Renal pelvis (tissue), 4 donors: Measurements from ENCODE around the gene LRRK1. TPM values are rescaled to one million over a fixed set of nuclear protein-coding genes. Genes with fewer than 3 reads are reported as not detected.

Experiments
- DNase-seq: peaks from one replicate; pipeline ENCODE4 v3.0.0-alpha.2; 2013
- polyA plus RNA-seq, 3 donors: library from polyadenylated mRNA; unstranded; fragments of 120-200 nt; gene quantifications; one replicate each; pipeline ENCODE4 v1.2.1, GENCODE V29; 2013; ENCODE audit not compliant: insufficient read length in 3 of 3

Gene LRRK1
- polyA plus RNA-seq, 3 donors, result 2.7 to 3.9 (median 3.8) TPM

GRCh38 chr15:100932676-100933348 is 13.7 kb downstream of the LRRK1 start:
- DNase-seq, result no peak

- no peak for DNase-seq
Observed at GRCh38 chr15:100934166-100934565, 15.0 kb downstream of the LRRK1 start.

DNA sequence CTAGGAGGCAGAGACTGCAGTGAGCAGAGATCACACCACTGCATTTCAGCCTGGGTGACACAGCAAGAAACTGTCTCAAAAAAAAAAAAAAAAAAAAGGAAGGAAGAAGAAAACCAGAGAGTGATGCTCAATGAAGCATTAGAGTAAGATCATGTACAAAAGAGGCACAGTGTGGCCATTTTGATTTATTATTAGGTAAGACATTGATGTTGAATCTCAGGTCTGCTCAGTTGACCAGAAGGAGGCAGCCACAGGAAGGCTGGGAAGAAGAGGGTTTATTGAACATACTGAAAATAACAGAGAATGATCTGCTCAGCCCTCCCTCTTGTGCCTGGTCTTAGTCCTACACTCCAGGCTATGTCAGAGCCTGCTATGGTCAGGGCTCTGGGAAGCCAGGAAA is 15.6 kb downstream of the LRRK1 start:
- no peak for DNase-seq

DNA sequence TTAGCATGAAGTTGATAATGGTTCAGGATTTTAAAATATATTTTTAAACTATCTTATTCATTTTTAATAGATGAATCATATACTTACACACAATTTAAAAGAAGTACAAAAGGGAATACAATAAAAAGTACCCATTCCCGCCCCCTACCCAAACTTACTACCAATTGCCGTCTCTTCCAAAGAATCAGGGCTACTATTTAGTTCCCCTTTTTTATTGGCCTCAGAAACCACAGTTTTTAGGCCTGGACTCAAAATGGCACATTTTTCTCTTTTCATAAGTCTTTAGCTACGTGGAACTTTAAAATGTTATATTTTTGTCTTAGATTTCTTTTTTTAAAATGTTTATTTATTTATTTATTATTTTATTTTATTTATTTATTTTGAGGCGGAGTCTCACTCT is 18.0 kb downstream of the LRRK1 start:
- no peak for DNase-seq

DNA sequence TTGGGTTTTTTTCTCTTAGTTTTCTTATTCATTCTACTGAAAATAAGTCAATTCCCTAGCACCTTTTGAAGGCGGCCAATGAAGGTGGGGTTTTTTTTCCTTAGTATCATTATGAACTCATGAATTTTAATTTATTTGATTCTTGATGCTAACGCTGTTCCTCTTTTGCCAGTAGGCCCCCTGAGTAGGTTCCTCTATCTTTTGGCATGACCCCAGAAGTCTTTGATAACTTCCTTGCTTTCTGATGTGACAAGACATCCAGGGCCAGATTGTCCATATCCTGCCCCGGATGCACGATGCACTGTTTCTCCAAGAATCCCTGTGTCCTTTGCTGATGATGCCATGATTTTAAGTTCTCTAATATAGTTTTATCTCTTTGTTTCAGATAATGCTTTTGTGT is 20.6 kb downstream of the LRRK1 start:
- no peak for DNase-seq

DNA sequence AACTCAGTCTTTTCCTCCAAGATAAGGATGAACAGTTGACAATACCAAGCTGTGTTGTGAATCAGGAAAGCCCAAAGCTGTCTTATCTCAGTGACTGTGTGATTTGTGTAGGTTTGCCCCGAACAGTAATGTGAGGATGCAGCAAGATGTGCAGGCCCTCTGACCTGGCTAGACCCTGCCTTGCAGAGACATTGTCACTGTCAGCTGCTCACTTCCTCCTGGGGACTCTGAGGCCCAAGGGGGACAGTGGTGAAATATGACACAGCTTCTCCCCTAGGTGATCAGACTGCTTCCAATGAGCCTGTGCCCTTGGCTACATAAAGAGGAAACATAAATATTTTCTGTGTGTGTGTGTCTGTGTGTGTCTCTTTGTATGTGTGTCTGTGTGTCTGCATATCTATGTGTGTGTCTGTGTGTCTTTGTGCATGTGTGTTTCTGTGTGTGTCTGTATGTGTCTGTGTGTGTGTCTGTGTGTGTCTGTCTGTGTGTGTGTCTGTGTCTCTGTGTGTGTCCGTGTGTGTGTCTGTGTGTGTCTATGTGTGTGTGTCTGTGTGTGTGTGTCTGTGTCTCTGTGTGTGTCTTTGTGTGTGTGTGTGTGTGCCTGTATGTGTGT is 21.7 kb downstream of the LRRK1 start:
- no peak for DNase-seq

DNA sequence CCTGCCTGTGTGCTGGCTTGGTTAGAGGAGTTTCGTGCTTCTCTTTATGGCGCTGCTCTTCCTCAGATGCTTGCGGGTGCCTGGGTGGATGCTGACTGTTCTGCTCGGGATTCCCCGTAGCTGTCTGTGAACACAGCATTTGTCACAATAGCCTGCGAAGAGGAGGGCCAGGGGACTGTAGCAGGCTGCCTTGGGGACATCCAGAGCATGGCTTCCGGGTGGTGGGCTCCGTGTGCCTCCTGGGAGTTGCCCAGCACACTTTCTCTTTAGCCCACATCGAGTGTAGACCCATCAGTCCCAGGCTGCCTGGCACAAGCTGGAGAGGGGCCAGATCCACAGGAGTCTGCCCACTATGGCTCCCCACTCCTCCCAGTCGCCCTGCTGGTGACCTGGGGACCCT is 22.4 kb downstream of the LRRK1 start:
- no peak for DNase-seq

DNA sequence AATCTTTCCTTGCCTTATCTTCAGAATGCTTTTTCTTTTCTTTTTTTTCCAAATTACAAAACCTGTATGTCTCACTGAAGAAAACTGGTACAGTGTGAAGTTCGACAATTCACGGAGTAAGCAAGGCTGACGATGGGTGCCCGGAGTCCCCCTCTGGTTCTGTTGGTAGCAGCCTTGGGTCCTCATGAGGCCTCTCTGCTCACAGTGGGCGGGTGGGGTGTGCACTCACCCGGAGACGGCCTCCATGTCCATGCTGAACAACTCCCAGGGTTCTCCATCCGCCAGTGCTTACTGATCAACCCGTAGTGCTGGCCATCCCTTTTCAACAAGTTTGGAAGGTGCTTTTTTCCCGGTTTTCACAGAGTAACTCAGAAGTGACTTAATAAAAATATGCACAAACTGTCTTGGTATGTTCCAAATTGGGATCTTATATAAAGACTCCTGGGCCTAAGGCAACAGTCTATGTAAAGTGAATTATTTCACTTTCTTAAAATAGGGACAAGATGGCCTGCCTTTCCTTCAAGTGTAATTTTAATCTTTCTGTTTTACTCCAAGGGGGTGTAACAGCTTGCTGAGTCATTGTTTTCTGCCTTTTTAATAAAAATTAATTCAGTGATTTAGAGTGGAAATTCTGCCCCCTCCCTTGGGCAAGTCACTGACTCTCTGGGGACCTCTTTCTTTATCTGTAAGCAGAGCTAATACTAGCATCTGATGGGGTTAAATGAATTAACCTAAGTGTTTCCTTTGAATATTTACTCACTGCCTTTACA is 23.7 kb downstream of the LRRK1 start:
- no peak for DNase-seq

GRCh38 chr15:100944244-100944895 is 25.2 kb downstream of the LRRK1 start:
- no peak for DNase-seq

GRCh38 chr15:100944986-100945385 is 25.8 kb downstream of the LRRK1 start:
- no peak for DNase-seq

GRCh38 chr15:100947760-100948429 is 28.7 kb downstream of the LRRK1 start:
- DNase-seq, result no peak

GRCh38 chr15:100948430-100948762 is 29.2 kb downstream of the LRRK1 start:
- no peak for DNase-seq

DNA sequence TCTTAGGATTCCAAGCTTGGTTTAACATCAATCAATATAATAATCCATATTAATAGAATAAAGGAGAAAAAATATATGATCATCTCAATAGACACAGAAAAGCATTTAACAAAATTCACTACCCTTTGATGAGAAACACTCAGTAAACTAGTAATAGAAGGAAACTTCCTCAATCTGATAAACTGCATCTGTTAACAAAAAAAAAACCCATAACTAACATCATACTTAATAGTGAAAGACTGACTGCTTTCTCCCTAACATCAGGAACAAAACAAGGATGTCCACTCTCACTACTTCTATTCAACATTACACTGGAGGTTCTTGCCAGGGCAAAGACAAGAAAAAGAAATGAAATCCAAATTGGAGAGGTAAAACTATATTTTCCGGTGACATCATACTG is 30.5 kb downstream of the LRRK1 start:
- DNase-seq, result no peak

- no peak for DNase-seq
Observed at GRCh38 chr15:100951965-100952364, 32.8 kb downstream of the LRRK1 start.

DNA sequence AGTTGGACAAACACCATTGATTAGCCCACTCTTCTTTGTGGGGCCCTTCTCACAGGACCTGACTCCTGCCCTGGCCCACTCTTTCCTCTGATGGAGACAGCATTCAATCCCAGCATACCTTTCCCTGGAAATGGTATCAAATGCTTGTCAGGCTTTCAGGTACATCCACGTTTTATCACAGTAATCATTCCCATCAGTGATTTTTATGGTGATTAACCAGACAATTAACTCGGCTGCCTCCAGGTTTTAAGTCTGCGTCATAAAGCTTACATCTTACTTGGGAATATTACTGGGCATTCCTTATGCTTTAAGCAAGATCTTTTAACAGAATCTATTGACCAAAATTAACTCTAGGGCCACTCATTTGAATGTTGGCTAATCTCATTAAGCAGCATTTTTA is 33.4 kb downstream of the LRRK1 start:
- no peak for DNase-seq

- DNase-seq, result no peak
Observed at GRCh38 chr15:100958326-100959065, 39.3 kb downstream of the LRRK1 start.

GRCh38 chr15:100959066-100960050 is 40.2 kb downstream of the LRRK1 start:
- DNase-seq, result no peak

DNA sequence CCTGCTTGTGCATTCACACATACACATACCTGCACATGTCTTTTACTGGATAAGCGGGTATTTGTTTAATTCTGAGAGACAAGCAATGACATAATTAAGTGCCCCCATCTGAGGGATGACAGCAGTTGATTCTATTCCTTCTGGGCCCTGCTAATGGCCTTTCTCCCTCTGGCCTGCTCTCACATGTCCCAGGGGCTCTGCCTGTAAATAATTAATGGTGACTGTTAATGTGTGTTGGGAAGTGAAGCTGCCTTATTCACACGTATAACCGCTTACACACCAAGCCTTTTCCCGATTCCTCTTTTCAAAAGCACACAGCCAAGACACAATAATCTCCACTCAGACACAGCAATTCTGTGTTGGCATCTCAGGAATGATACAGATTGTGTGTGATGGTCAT is 47.8 kb downstream of the LRRK1 start:
- DNase-seq, result peak; percentile 57

DNA sequence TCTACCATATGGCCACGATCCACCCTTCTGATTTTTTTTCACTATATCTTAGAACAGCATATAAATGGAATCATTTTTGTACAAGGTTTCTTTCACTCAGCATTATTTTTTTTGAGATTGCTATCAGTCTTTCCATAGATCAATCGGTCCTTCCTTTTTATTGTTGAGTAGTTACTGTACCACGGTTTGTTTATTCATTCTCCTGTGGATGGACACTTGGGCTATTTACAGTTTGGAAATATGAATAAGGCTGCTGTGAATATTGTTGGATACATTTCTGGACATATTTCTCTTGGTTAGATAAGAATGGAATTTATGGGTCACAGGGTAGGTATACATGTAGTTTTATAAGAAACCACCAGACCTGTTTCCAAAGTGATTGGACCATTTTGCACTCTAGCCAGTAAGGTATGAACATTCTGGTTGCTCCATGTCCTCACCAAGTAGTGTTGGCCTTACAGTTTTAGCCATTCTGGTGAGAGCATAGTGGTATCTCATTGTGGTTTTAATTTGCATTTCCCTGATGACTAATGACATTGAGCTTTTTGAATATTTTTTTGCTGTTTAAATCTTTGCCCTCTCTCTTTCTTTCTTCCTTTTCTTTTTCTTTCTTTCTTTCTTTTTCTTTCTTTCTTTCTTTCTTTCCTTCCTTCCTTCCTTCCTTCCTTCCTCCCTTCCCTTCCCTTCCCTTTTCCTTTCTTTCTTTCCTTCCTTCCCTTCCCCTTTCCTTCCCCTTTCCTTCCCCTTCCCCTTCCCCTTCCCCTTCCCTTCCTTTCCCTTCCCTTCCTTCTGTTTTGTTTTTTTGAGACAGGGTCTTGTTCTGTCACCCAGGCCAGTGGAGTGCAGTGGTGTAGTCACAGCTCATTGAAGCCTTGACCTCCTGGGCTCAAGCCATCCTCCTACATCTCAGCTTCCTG is 49.2 kb downstream of the LRRK1 start:
- DNase-seq, result no peak
